ENCODE measurements around the gene TTYH3.
"Not testable (repeated sequence)": the region's sequence is repeated elsewhere in the genome, so short reads cannot be mapped to it uniquely, and the experiment has no call there.

Gene TTYH3

GRCh38 chr7:2666588-2667250, 34.9 kb downstream of the TTYH3 start:
- no peaks in the 10 kb centered on the region for H3K36me3 Mint-ChIP-seq
- peaks cover 6% of the 10 kb centered on the region for H3K4me1 Mint-ChIP-seq (ENCODE audit: low read depth)
- H3K27me3 Mint-ChIP-seq, result peaks cover 7% of the 10 kb centered on the region
- H3K9me3 Mint-ChIP-seq (ENCODE audit: low read depth), result no peaks in the 10 kb centered on the region
- no peak overlapping the region for H3K4me3 Mint-ChIP-seq
- H3K27ac Mint-ChIP-seq, result no peak overlapping the region

DNA sequence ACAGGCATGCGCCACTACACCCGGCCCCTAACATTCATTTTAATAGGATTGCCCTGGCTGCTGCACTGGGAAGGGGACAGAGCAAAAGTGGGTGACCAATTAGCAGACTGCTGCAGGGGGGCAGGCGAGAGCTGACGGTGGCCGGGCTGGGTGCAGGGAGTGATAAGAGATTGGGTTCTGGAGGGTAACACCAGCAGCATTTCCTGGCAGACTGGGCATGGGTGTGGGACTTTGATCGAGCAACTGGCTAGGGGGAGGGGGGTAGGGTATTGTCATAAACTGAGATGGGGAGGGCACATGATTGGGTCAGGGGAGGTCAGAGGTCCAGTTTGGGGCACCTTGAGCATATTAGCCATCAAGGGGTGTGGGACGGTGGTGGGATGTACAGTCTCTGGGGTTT, 36.1 kb downstream of the TTYH3 start:
- Mint-ChIP-seq H3K36me3 (no peaks in the 10 kb centered on the region), H3K27ac (no peak overlapping the region), H3K9me3 (ENCODE audit: low read depth) (no peaks in the 10 kb centered on the region), H3K4me3 (no peak overlapping the region), H3K27me3 (peaks cover 7% of the 10 kb centered on the region), H3K4me1 (ENCODE audit: low read depth) (peaks cover 6% of the 10 kb centered on the region)

DNA sequence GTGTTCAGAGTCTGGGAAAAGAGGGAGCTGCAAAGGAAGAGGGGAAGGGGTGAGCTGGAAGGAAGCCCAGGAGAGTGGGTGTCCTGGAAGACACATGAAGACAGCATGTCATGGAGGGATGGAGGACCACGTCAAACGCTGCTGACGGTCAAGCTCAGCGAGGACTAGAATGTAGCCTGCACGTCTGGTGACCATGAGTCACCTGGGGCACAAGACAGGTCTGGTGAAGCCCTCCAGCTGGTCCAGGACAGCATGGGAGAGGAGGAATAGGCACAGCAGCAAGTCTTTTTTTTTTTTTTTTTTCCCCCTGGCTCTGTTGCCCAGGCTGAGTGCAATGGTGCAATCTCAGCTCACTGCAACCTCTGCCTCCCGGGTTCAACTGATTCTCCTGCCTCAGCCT, 36.6 kb downstream of the TTYH3 start:
- Mint-ChIP-seq H3K36me3 (no peaks in the 10 kb centered on the region), H3K4me1 (ENCODE audit: low read depth) (peaks cover 6% of the 10 kb centered on the region), H3K27ac (no peak overlapping the region), H3K27me3 (peaks cover 7% of the 10 kb centered on the region), H3K9me3 (ENCODE audit: low read depth) (no peaks in the 10 kb centered on the region), H3K4me3 (no peak overlapping the region)

GRCh38 chr7:2670171-2670570, 38.4 kb downstream of the TTYH3 start:
- no peaks in the 10 kb centered on the region for H3K9me3 Mint-ChIP-seq (ENCODE audit: low read depth)
- peaks cover 7% of the 10 kb centered on the region for H3K27me3 Mint-ChIP-seq
- H3K4me1 Mint-ChIP-seq (ENCODE audit: low read depth), result peaks cover 6% of the 10 kb centered on the region
- H3K36me3 Mint-ChIP-seq, result no peaks in the 10 kb centered on the region
- no peak overlapping the region for H3K27ac Mint-ChIP-seq
- H3K4me3 Mint-ChIP-seq, result no peak overlapping the region

GRCh38 chr7:2670720-2671391, 39.1 kb downstream of the TTYH3 start:
- H3K4me1 Mint-ChIP-seq (ENCODE audit: low read depth), result peaks cover 6% of the 10 kb centered on the region
- H3K27me3 Mint-ChIP-seq, result peaks cover 7% of the 10 kb centered on the region
- no peaks in the 10 kb centered on the region for H3K9me3 Mint-ChIP-seq (ENCODE audit: low read depth)
- H3K27ac Mint-ChIP-seq, result no peak overlapping the region
- no peaks in the 10 kb centered on the region for H3K36me3 Mint-ChIP-seq
- no peak overlapping the region for H3K4me3 Mint-ChIP-seq

GRCh38 chr7:2673214-2673613, 41.4 kb downstream of the TTYH3 start:
- not testable (repeated sequence) for H3K4me1 Mint-ChIP-seq (ENCODE audit: low read depth); H3K27ac Mint-ChIP-seq; H3K27me3 Mint-ChIP-seq; H3K36me3 Mint-ChIP-seq; H3K9me3 Mint-ChIP-seq (ENCODE audit: low read depth); H3K4me3 Mint-ChIP-seq

DNA sequence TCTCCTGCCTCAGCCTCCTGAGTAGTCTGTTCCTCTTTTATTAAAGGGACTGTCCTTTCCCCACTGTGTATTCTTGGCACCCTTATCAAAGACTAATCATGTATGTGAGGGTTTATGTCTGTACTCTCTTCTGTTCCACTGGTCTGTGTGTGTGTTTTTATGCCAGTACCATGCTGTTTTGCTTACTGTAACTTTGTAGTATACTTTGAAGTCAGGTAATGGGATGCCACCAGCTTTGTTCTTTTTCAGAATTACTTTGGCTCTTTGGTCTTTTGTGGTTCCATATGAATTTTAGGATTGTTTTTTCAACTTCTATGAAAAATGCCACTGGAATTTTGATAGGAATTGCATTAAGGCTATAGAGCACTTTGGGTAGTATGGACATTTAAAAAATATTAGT, 42.1 kb downstream of the TTYH3 start:
- Mint-ChIP-seq H3K4me3 (no peak overlapping the region), H3K9me3 (ENCODE audit: low read depth) (no peaks in the 10 kb centered on the region), H3K36me3 (no peaks in the 10 kb centered on the region), H3K27me3 (peaks cover 3% of the 10 kb centered on the region), H3K4me1 (ENCODE audit: low read depth) (peaks cover 6% of the 10 kb centered on the region), H3K27ac (no peak overlapping the region)

DNA sequence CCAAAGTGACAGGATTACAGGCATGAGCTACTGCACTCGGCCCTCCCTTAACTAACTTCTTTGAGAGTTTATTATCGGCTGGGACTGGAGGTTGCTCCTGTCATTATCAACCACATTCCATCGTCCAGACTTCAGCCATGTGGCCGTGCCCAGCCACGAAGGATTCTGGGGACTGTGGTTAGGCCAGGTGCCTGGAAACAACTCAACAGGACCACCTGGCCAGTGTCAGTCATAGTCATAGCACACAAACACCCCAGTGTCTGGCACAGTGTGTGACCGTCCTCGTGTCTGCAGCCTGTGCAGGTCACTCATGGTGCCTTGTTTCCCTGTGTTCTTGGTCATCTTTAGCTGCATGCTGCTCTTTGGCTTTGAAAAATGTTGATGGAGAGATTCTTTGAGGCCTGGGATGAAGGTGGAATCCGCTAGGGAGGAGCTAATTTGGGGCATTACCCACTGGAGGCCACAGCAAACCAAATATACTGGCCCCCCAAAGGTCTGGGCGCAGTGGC, 43.5 kb downstream of the TTYH3 start:
- Mint-ChIP-seq H3K4me3 (no peak overlapping the region), H3K27me3 (no peaks in the 10 kb centered on the region), H3K36me3 (no peaks in the 10 kb centered on the region), H3K9me3 (ENCODE audit: low read depth) (no peaks in the 10 kb centered on the region), H3K27ac (no peak overlapping the region), H3K4me1 (ENCODE audit: low read depth) (peaks cover 3% of the 10 kb centered on the region)

- H3K4me1 Mint-ChIP-seq (ENCODE audit: low read depth); H3K36me3 Mint-ChIP-seq; H3K27ac Mint-ChIP-seq; H3K4me3 Mint-ChIP-seq; H3K27me3 Mint-ChIP-seq; H3K9me3 Mint-ChIP-seq (ENCODE audit: low read depth): not testable (repeated sequence)
Measured at GRCh38 chr7:2676576-2676975, 44.8 kb downstream of the TTYH3 start.

DNA sequence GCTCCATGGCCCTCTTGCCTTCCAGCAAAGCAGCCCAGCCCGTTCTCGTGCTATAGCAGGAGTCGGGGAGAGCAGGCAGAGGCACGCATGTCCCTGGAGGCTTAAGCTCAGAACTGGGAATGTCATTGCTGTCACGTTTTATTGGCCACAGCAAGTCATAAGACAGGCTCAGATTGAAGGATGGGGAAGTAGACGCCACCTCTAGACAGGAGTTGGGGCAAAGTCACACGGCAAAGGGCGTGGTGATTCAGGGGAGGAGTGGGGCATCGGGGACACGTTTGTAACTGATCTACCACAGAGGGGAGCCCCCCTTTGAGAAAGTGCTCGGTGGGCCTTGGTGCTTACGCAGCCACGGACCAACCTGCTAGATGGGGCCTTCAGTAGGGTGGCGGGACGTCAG, 46.7 kb downstream of the TTYH3 start:
- not testable (repeated sequence) for H3K36me3 Mint-ChIP-seq; H3K4me3 Mint-ChIP-seq; H3K27me3 Mint-ChIP-seq; H3K27ac Mint-ChIP-seq; H3K4me1 Mint-ChIP-seq (ENCODE audit: low read depth); H3K9me3 Mint-ChIP-seq (ENCODE audit: low read depth)

DNA sequence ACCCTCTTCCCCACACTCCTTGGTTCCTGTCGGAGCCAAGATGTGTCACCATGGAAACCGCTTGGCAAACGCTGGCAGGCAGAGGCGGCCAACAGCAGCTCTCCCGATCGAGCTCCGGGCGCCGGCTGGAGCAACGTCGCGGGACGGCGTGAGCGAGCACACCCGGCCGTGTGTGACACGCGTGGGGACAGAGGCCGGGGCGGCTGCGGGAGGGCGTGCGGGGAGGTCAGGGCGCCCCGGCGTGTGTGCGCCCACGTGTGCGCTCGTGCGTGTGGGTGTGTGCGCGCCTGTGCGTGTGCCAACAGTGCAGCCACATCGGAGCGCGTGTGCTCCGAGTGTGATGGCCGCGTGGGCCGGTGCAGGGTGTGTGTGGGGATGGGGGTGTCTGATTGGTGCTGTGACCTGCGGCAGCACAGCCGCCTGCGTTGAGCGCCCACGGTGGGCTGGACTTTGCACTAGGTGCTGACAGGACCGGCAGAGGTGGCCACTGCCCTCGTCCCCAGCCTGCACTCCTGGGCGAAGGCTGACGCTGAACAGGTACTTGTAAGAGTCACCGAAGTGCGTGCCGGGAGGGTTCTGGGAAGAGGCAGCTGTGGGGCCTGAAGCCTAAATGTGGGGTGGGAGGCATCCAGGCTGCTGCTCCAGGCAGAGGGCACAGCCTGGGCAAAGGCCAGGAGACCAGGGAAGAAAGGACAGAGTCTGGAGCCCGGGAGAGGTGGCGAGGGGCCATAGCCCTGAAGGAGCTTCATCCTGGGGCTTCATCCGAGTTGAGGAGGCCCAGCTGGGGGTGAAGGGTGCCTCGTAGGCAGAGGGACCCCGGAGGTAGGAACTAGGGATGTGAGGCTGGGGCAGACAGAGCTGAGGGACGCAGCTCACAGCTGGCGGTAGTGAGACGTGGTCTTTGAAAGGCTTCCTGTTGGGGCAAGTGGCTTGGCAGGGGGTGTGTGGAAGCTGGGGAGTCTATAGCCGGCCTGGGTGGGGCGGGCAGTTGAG, 47.6 kb downstream of the TTYH3 start:
- not testable (repeated sequence) for H3K4me1 Mint-ChIP-seq (ENCODE audit: low read depth); H3K27ac Mint-ChIP-seq; H3K36me3 Mint-ChIP-seq; H3K4me3 Mint-ChIP-seq; H3K27me3 Mint-ChIP-seq; H3K9me3 Mint-ChIP-seq (ENCODE audit: low read depth)

DNA sequence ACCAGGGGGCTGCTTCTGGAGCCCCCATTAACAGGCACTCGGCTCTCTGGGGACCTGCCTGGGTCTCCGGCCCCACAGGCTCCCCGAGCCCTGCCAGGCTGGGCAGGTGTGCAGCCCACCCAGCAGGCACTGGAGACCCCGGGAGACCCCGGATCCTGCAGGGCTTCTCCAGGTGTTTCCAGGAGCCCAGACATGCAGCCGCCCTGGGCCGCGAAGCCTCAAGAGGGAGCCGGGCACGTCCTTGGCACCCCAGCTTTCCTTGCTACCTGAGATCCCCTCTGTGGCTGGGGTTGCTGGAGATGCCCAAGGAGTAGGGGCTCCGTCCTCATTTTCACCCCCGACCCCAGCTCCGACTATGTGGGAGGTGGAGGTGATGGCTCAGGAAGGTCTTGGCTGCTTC, 48.5 kb downstream of the TTYH3 start:
- no peak overlapping the region for H3K4me3 Mint-ChIP-seq
- H3K4me1 Mint-ChIP-seq (ENCODE audit: low read depth), result no peaks in the 10 kb centered on the region
- no peaks in the 10 kb centered on the region for H3K36me3 Mint-ChIP-seq
- H3K9me3 Mint-ChIP-seq (ENCODE audit: low read depth), result no peaks in the 10 kb centered on the region
- no peak overlapping the region for H3K27ac Mint-ChIP-seq
- H3K27me3 Mint-ChIP-seq, result no peaks in the 10 kb centered on the region

DNA sequence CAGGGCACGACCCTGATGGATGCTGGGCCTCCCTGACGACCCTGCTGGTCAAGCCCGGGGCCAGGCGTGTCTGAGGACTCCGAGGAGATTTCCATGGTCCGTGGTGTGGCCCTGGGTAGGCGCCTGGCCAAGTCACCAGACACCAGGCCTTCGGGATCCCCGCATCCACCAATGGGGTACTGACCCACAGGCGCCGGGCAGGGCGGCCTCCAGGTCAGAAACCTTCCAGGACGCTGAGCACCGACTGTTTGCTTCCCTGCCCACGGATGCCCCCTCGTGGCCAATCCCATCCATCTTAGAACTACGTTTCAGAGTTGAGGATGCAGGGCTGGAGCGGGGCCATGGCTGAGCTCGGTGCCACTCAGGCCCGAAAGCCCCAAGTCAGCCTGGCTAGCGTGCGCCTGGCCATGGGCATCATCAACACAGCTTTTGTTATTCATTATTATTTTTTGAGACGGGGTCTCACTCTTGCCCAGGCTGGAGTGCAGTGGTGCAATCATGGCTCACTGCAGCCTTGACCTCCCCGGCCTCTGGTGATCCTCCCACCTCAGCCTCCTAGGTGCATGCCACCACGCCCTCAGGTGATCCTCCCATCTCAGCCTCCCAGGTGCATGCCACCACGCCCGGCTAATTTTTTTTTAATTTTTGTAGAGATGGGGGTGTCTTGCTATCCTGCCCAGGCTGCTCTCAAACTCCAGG, 49.2 kb downstream of the TTYH3 start:
- no peaks in the 10 kb centered on the region for H3K4me1 Mint-ChIP-seq (ENCODE audit: low read depth)
- H3K9me3 Mint-ChIP-seq (ENCODE audit: low read depth), result no peaks in the 10 kb centered on the region
- no peaks in the 10 kb centered on the region for H3K36me3 Mint-ChIP-seq
- H3K27me3 Mint-ChIP-seq, result peaks cover 2% of the 10 kb centered on the region
- no peak overlapping the region for H3K27ac Mint-ChIP-seq
- H3K4me3 Mint-ChIP-seq, result no peak overlapping the region

DNA sequence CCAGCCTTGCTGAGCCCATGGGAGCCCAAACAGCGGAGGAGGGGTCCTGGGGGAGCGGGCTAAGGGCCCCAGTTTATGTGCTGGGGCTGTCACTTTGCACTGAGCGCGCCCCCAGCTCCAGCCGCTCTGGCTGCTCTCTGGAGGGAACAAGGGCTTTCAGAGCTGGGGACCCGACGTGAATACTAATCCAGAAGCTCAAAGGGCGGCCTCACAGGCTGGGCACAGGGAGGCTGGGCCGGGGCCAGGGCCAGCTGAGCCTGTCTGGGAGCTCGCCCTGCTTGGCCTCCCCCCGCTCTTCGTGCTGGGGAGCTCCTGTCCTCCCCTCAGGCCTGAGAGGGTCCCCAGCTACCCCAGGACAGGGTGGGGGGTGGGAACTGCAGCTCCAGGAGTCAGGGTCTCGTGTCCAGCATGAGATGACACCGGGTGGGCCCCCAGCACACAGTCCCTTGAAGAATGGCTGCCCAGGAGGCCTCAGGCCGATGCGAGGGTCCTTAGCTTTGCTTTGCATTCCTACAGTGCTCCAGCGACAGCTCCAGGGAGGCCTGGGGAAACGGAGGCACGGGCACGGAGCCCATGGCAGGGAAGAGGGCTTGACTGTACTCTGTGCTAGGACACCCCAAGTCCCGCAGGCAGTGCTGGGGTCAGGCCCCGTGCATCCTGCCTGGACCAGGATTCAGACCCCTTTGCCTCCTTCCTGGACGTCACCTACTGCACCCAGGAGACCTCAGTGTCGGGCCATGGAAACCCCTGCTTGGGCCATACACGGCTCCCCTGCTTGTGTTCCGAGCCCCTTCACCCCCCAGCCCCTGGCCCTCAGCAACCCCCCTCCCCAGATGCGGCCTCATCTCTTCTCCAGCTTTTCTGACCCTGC, 50.4 kb downstream of the TTYH3 start:
- Mint-ChIP-seq H3K36me3 (no peaks in the 10 kb centered on the region), H3K9me3 (ENCODE audit: low read depth) (no peaks in the 10 kb centered on the region), H3K4me1 (ENCODE audit: low read depth) (no peaks in the 10 kb centered on the region), H3K27ac (no peak overlapping the region), H3K4me3 (no peak overlapping the region), H3K27me3 (peaks cover 6% of the 10 kb centered on the region)
